Ovary (tissue), 9 donors: ENCODE data around the gene MYBPC1. TPM values are rescaled to one million over a fixed set of nuclear protein-coding genes. Genes with fewer than 3 reads are reported as not detected.
"Not testable (repeated sequence)": the region's sequence is repeated elsewhere in the genome, so short reads cannot be mapped to it uniquely, and the experiment has no call there.

Source experiments
- DNase-seq, 5 donors: peaks; one replicate each; pipeline ENCODE4 v3.0.0-alpha.2; 2019 to 2020
- H3K27ac ChIP-seq, 2 donors: fragments of 200-600 bp; one replicate each; pipeline versions ENCODE4 v1.5.1 to v1.8.0; 2019 to 2022
- H3K27me3 ChIP-seq: fragments of 200-600 bp; one replicate; pipeline ENCODE4 v1.8.0; 2022
- H3K36me3 ChIP-seq: fragments of 200-600 bp; sonication (generic); one replicate; pipeline ENCODE4 v1.5.1; 2019
- H3K4me1 ChIP-seq: one replicate; pipeline ENCODE4 v1.8.1; 2013; ENCODE audit warnings: mild to moderate bottlenecking, moderate library complexity; ENCODE audit not compliant: insufficient read depth
- H3K4me3 ChIP-seq: fragments of 200-600 bp; sonication (generic); one replicate; pipeline ENCODE4 v1.5.1; 2017
- H3K9me3 ChIP-seq, 2 donors: fragments of 200-600 bp in 1 of 2; sonication (generic) in 1 of 2; one replicate each; pipeline versions ENCODE4 v1.5.1 to v1.8.1; 2013 to 2019; ENCODE audit warnings: mild to moderate bottlenecking in 1 of 2, moderate library complexity in 1 of 2
- CTCF ChIP-seq, 3 donors: fragments of 450-650 bp in 2 of 3; fragments of 200-600 bp in 1 of 3; IDR thresholded peaks; one replicate each; pipeline versions ENCODE4 v1.5.1 to v1.8.0; 2016 to 2022; ENCODE audit warnings: antibody characterized with exemption in 3 of 3, mild to moderate bottlenecking in 1 of 3
- EP300 ChIP-seq: sonication (generic); formaldehyde crosslinking; IDR thresholded peaks from one replicate; pipeline ENCODE4 v1.6.1; 2017; ENCODE audit warnings: antibody characterized with exemption
- POLR2A ChIP-seq: fragments of 450-650 bp; IDR thresholded peaks from one replicate; pipeline ENCODE4 v1.6.1; 2017; ENCODE audit warnings: antibody characterized with exemption, mild to moderate bottlenecking, moderate library complexity
- WGBS, 3 donors: extraction: QIAGEN DNeasy Blood & Tissue Kit in 1 of 3; methylation state at CpG; one replicate each; pipeline versions ENCODE4 v1.1.5 to v1.1.7; 2013 to 2017; 5-methylcytosine and 5-hydroxymethylcytosine counted together
- intact Hi-C, 4 donors: fragments of 100-400 bp; cut with DNase I; formaldehyde crosslinking; loops; one replicate each; pipeline versions ENCODE4 v1.11.0 to v1.15.1; 2022 to 2023
- polyA plus RNA-seq, 2 donors: library from polyadenylated mRNA; stranded (reverse); fragments of 200-250 nt in 1 of 2; fragments of 350-450 nt in 1 of 2; fragmentation: Illumina TruSeq in 1 of 2; extraction: RNeasy Lipid Tissue Mini Kit (QIAGEN cat#74804) in 1 of 2; gene quantifications; one replicate each; pipeline ENCODE4 v1.2.3, GENCODE V29; 2013 to 2014
- total RNA-seq, 7 donors: library from RNA; depleted of rRNA in 2 of 7; stranded (reverse); fragments of >200 nt in 2 of 7; fragmentation: NEBNext Ultra II Directional in 3 of 7; extraction: Animal tissue kit (Norgen Biotek cat#: 25700) in 3 of 7; gene quantifications; one replicate each; pipeline versions ENCODE4 v1.1.0 to v1.2.4, GENCODE V29; 2016 to 2023
- donor health status: DM: no; HTN: no; CAD: no; lungs with moderate emphysema.
- donor health status: DM: no; HTN: no; CAD: no.
- donor health status: Bipolar disorder and iron deficiency.
- donor health status: DM: yes; HTN: yes; CAD: no.
- donor health status: DM: no; HTN: no; CAD: no.
- donor health status: DM: yes; HTN: yes; CAD: no.

The MYBPC1 gene
- total and polyA plus RNA-seq, 9 donors, result 0.18 to 2.2 (median 0.92) TPM; not detected in 4

- WGBS, 3 donors, result 64 to 82% (median 79%) methylated on average over 4 of the region's 4 CpGs
- TF ChIP-seq CTCF (IDR thresholded peaks at IDR 0.05) (no peak), EP300 (no peak), POLR2A (no peak)
- H3K27ac ChIP-seq, result no peak overlapping the region
- no peak overlapping the region for H3K4me3 ChIP-seq
- H3K27me3 ChIP-seq, result no peaks in the 10 kb centered on the region
- H3K4me1 ChIP-seq, result peaks cover 2% of the 10 kb centered on the region
- intact Hi-C loops, result no loop called here
- H3K9me3 ChIP-seq, result no peaks in the 10 kb centered on the region
- no peaks in the 10 kb centered on the region for H3K36me3 ChIP-seq
- DNase-seq, result no peak
Observed at GRCh38 chr12:101557094-101557493, 37.7 kb upstream of the MYBPC1 start.

- H3K4me3 ChIP-seq, H3K27me3 ChIP-seq, H3K36me3 ChIP-seq, DNase-seq, H3K27ac ChIP-seq, H3K9me3 ChIP-seq, H3K4me1 ChIP-seq, intact Hi-C loops: not testable (repeated sequence)
- WGBS, 3 donors, result 90 to 95% (median 93%) methylated on average over 7 of the region's 7 CpGs
Observed at GRCh38 chr12:101558726-101559125, 36.0 kb upstream of the MYBPC1 start.

GRCh38 chr12:101563212-101563611 is 31.6 kb upstream of the MYBPC1 start:
- Histone ChIP-seq H3K4me3 (no peak overlapping the region), H3K27me3 (no peaks in the 10 kb centered on the region), H3K9me3 (no peaks in the 10 kb centered on the region), H3K27ac (no peak overlapping the region), H3K4me1 (no peaks in the 10 kb centered on the region), H3K36me3 (no peaks in the 10 kb centered on the region)
- DNase-seq, result no peak
- 57 to 78% (median 76%) methylated on average over 1 of the region's 1 CpG for WGBS, 3 donors
- TF ChIP-seq POLR2A (no peak), CTCF (IDR thresholded peaks at IDR 0.05) (no peak), EP300 (no peak)
- intact Hi-C loops, result no loop called here

- 31 to 40% (median 38%) methylated on average over 2 of the region's 2 CpGs for WGBS, 3 donors
- Histone ChIP-seq H3K27ac (no peak overlapping the region), H3K9me3 (no peaks in the 10 kb centered on the region), H3K27me3 (no peaks in the 10 kb centered on the region), H3K36me3 (no peaks in the 10 kb centered on the region), H3K4me1 (no peaks in the 10 kb centered on the region), H3K4me3 (no peak overlapping the region)
- DNase-seq, result no peak
- no peak for TF ChIP-seq POLR2A
- no peak for TF ChIP-seq CTCF (IDR thresholded peaks at IDR 0.05)
- no peak for TF ChIP-seq EP300
- intact Hi-C loops, result no loop called here
Observed at GRCh38 chr12:101564912-101565311, 29.9 kb upstream of the MYBPC1 start.

- H3K27me3 ChIP-seq, result no peaks in the 10 kb centered on the region
- no peak for TF ChIP-seq CTCF (IDR thresholded peaks at IDR 0.05)
- no peak for TF ChIP-seq POLR2A
- TF ChIP-seq EP300, result no peak
- 51 to 53% (median 51%) methylated on average over 4 of the region's 4 CpGs for WGBS, 3 donors
- H3K36me3 ChIP-seq, result no peaks in the 10 kb centered on the region
- no peaks in the 10 kb centered on the region for H3K9me3 ChIP-seq
- no peak overlapping the region for H3K4me3 ChIP-seq
- DNase-seq, result no peak
- intact Hi-C loops, result no loop called here
- no peaks in the 10 kb centered on the region for H3K4me1 ChIP-seq
- H3K27ac ChIP-seq, result no peak overlapping the region
Observed at GRCh38 chr12:101566318-101566717, 28.5 kb upstream of the MYBPC1 start.
